BE2C (cell line): ENCODE results near the gene GAPDH.
"Not testable (repeated sequence)": the region's sequence is repeated elsewhere in the genome, so short reads cannot be mapped to it uniquely, and the experiment has no call there.

Experiments
- DNase-seq: peaks from one replicate; pipeline ENCODE4 v3.0.0-alpha.2; 2020
- H3K27me3 ChIP-seq: fragments of 250-450 bp; sonication (Bioruptor Pico); 2 replicates; pipeline ENCODE4 v1.5.1; 2020; ENCODE audit warnings: mild to moderate bottlenecking
- H3K36me3 ChIP-seq: fragments of 250-450 bp; sonication (Bioruptor Pico); 2 replicates; pipeline ENCODE4 v1.5.1; 2020; ENCODE audit warnings: mild to moderate bottlenecking
- H3K4me1 ChIP-seq: fragments of 250-450 bp; sonication (Bioruptor Pico); 2 replicates; pipeline ENCODE4 v1.5.1; 2020
- H3K4me3 ChIP-seq: 2 replicates; pipeline ENCODE4 v1.5.1; 2011; ENCODE audit warnings: low read depth, low read length
- H3K9me3 ChIP-seq: fragments of 250-450 bp; sonication (Bioruptor Pico); 2 replicates; pipeline ENCODE4 v1.5.1; 2020
- CTCF ChIP-seq: IDR thresholded peaks from 2 replicates; pipeline ENCODE4 v1.5.1; 2012; ENCODE audit warnings: mild to moderate bottlenecking, low read depth, low read length

Gene GAPDH

DNA sequence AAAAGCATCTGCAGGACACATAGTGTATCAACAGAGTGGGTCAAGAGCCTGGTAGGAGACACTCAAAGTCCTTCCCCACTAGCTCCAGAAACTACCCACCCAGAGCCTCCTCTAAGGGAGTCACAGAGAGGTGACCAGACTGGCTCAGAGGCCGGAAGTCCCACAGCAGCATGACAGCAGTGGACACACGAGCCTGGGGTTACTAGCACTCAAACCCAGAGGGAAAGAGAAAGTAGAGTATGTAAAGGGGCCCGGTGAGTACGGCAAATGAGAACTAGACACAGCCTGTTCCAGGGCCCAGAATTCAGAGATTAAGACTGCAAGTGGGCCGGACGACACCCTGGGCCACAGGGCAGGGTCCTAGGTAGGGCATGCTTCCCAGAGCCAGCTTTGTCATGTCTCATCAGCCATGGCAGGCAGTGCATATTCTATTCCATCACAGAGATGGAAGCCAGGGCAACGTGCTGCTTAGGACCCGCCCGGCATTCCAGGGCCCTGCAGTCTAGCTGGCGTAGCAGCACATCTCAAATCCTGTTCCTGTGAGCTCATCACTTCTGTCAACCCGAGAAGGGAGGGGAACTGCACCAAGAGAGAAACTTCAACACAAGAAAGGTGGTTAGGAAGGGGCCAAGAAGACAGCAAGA is 17.3 kb downstream of the GAPDH start:
- H3K4me1 ChIP-seq, result peaks cover 18% of the 10 kb centered on the region
- H3K27me3 ChIP-seq, result no peaks in the 10 kb centered on the region
- peaks cover 62% of the 10 kb centered on the region for H3K36me3 ChIP-seq
- peak overlapping the region; percentile 8; the same call in 1 of the 2 replicates for H3K4me3 ChIP-seq
- TF ChIP-seq CTCF, result no peak
- DNase-seq, result no peak
- H3K9me3 ChIP-seq, result no peaks in the 10 kb centered on the region

DNA sequence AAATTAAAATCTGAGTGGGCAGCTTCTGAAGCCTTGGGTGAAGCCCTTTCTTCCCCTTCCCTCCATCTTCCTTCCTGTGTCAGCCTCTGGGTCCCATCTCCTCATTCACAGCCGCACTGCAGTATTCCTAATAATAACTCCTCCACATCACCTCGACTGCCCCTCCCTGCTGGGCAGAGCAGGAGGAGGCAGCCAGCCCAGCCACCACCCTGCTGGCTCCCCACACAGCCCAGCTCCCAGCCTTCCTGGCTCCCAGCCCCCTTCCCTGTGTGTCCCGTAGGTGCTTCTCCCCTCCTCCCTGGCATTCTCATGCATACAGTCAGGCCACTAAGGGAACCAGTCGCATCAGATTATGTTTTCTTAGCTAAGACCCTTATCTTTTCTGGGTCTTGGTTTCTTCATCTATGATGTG is 17.8 kb downstream of the GAPDH start:
- Histone ChIP-seq H3K36me3 (peaks cover 62% of the 10 kb centered on the region), H3K9me3 (no peaks in the 10 kb centered on the region), H3K4me3 (peak overlapping the region; percentile 99), H3K4me1 (peaks cover 18% of the 10 kb centered on the region), H3K27me3 (no peaks in the 10 kb centered on the region)
- DNase-seq, result no peak
- no peak for TF ChIP-seq CTCF

GRCh38 chr12:6553051-6553868 is 18.9 kb downstream of the GAPDH start:
- peak; percentile 66 for DNase-seq
- no peak for TF ChIP-seq CTCF
- Histone ChIP-seq H3K4me3 (peak overlapping the region; percentile 99), H3K36me3 (peaks cover 58% of the 10 kb centered on the region), H3K4me1 (peaks cover 18% of the 10 kb centered on the region), H3K9me3 (no peaks in the 10 kb centered on the region), H3K27me3 (no peaks in the 10 kb centered on the region)

GRCh38 chr12:6554168-6555017 is 20.1 kb downstream of the GAPDH start:
- no peaks in the 10 kb centered on the region for H3K27me3 ChIP-seq
- peak overlapping the region; percentile 99 for H3K4me3 ChIP-seq
- peak; percentile 90 for DNase-seq
- H3K36me3 ChIP-seq, result peaks cover 53% of the 10 kb centered on the region
- H3K9me3 ChIP-seq, result no peaks in the 10 kb centered on the region
- peaks cover 18% of the 10 kb centered on the region for H3K4me1 ChIP-seq
- peak; percentile 74 for TF ChIP-seq CTCF

DNA sequence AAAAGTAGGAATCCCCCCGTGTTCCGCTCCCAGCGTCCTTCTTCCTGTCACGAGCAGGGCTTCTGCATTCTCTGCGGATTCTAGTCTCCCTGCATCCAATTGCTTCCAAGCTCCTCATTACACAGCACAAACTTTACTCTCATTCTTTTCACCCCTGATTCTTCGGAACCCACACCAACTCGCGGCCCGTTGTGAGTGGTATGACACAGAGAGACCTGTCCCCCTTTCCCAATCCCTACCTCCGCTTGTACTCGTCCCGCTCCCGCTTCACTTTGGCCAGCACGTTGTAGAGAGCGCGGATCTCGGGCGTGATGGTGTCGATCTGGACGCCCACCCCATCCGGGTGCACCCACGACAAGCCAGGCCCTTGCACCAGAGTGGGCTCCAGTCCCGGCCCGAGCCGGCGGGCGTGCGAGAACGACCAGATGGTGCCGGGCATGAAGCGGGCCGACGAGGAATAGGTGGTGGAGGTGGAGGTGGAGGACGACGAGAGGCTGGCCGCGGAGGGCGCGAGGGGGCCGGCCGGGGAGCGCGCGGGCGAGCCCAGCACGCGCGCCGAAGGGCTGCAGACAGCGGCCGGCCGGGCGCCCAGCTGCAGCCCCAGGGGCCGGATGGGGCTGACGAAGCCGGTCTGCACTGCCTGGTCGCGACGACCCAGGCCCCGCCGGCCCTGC is 20.8 kb downstream of the GAPDH start:
- Histone ChIP-seq H3K4me1 (peaks cover 18% of the 10 kb centered on the region), H3K4me3 (peak overlapping the region; percentile 99), H3K36me3 (peaks cover 53% of the 10 kb centered on the region), H3K9me3 (no peaks in the 10 kb centered on the region), H3K27me3 (no peaks in the 10 kb centered on the region)
- DNase-seq, result no peak
- no peak for TF ChIP-seq CTCF

- Histone ChIP-seq H3K4me1 (peaks cover 18% of the 10 kb centered on the region), H3K36me3 (peaks cover 53% of the 10 kb centered on the region), H3K4me3 (peak overlapping the region; percentile 99; the same call in 1 of the 2 replicates)
- H3K9me3 ChIP-seq, DNase-seq, H3K27me3 ChIP-seq: not testable (repeated sequence)
Measured at GRCh38 chr12:6556496-6556817, 22.1 kb downstream of the GAPDH start.
